ENCODE measurements around the gene PRKAR1B. TPM values are rescaled to one million over a fixed set of nuclear protein-coding genes. Genes with fewer than 3 reads are reported as not detected.

Gene PRKAR1B
- total RNA-seq, 1 experiment from 2014 or later: 14.1 TPM

DNA sequence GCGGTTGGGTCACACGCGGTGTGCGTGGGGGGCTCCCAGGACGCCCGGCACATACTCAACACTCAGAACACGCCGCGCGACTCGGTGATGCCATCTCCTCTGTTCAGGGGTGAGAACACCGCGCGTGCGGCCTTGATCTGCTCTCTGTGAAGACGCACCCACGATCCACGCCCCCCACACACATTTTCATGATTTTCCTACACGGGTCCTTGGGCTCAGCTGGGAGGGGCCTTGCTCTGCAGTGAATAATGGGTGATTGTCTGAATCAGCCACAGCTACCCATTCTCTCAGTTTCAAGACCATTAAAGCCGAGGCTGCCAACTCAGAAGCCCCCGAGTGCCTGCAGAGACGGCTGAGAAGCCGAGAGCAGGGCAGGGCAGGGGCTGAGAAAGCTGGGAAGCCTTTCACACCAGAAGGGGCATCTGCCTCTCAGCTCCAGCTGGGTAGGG lies 153.1 kb downstream of the PRKAR1B start:
- ChIA-PET CTCF (no interaction called here), POLR2A (no interaction called here)

More for the DNA sequence above, 153.1 kb downstream of the PRKAR1B start:
- DNase-seq (ENCODE audit: low read depth, low spot score): no peak
- RAD21 ChIA-PET (ENCODE audit: low non-redundant PET in 1 of 2, low total read pairs in 2 of 2, uncharacterized antibody in 2 of 2, unreplicated experiment in 2 of 2): no interaction called here
- no TSS peak for BruUV-seq (replicated peaks)
- H3K27ac ChIP-seq (ENCODE audit: low read depth, low read length): no peak overlapping the region
- no peaks in the 10 kb centered on the region for H3K9me2 ChIP-seq (ENCODE audit: insufficient read depth)
- no peaks in the 10 kb centered on the region for H3K9me3 ChIP-seq (ENCODE audit: control insufficient read depth in 1 of 2, insufficient read depth in 1 of 2, low read depth in 1 of 2, low read length in 2 of 2)
- TF ChIP-seq, protein P1, sequence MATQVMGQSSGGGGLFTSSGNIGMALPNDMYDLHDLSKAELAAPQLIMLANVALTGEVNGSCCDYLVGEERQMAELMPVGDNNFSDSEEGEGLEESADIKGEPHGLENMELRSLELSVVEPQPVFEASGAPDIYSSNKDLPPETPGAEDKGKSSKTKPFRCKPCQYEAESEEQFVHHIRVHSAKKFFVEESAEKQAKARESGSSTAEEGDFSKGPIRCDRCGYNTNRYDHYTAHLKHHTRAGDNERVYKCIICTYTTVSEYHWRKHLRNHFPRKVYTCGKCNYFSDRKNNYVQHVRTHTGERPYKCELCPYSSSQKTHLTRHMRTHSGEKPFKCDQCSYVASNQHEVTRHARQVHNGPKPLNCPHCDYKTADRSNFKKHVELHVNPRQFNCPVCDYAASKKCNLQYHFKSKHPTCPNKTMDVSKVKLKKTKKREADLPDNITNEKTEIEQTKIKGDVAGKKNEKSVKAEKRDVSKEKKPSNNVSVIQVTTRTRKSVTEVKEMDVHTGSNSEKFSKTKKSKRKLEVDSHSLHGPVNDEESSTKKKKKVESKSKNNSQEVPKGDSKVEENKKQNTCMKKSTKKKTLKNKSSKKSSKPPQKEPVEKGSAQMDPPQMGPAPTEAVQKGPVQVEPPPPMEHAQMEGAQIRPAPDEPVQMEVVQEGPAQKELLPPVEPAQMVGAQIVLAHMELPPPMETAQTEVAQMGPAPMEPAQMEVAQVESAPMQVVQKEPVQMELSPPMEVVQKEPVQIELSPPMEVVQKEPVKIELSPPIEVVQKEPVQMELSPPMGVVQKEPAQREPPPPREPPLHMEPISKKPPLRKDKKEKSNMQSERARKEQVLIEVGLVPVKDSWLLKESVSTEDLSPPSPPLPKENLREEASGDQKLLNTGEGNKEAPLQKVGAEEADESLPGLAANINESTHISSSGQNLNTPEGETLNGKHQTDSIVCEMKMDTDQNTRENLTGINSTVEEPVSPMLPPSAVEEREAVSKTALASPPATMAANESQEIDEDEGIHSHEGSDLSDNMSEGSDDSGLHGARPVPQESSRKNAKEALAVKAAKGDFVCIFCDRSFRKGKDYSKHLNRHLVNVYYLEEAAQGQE (IDR thresholded peaks at IDR 0.05; ENCODE audit: low read depth): no peak
- TF ChIP-seq CBX3 (IDR thresholded peaks at IDR 0.05; ENCODE audit: low read depth): no peak
- TF ChIP-seq YY1 (IDR thresholded peaks at IDR 0.05; ENCODE audit: extremely low read depth, insufficient replicate concordance, low read depth, low read length): no peak
- no peak for TF ChIP-seq EZH2 (IDR thresholded peaks at IDR 0.05)
- no peak for TF ChIP-seq CTCF (IDR thresholded peaks at IDR 0.05 in 2 of 3, conservative IDR thresholded peaks at IDR 0.05 in 1 of 3; ENCODE audit: borderline replicate concordance in 1 of 3, insufficient read depth in 1 of 3, low read depth in 2 of 3, low read length in 2 of 3)
- no peak for TF ChIP-seq SRF (IDR thresholded peaks at IDR 0.05; ENCODE audit: low read depth)
- TF ChIP-seq EGR1 (IDR thresholded peaks at IDR 0.05; ENCODE audit: low read depth): no peak
- TF ChIP-seq JUND (IDR thresholded peaks at IDR 0.05): no peak
- no peak for TF ChIP-seq CEBPB (IDR thresholded peaks at IDR 0.05; ENCODE audit: low read depth)
- TF ChIP-seq POLR2AphosphoS5 (IDR thresholded peaks at IDR 0.05; ENCODE audit: low read depth, low read length): no peak
- TF ChIP-seq ATF3 (IDR thresholded peaks at IDR 0.05): no peak
- no peak for TF ChIP-seq SIN3A (IDR thresholded peaks at IDR 0.05; ENCODE audit: low read depth)
- no peak for TF ChIP-seq RAD21 (IDR thresholded peaks at IDR 0.05; ENCODE audit: low read depth)
- TF ChIP-seq ELF1 (IDR thresholded peaks at IDR 0.05; ENCODE audit: borderline replicate concordance, low read depth): no peak
- no peak for TF ChIP-seq POLR2A (IDR thresholded peaks at IDR 0.05; ENCODE audit: borderline replicate concordance, extremely low read depth, insufficient read depth, insufficient read length)
- TF ChIP-seq TCF7L2 (IDR thresholded peaks at IDR 0.05; ENCODE audit: borderline replicate concordance, extremely low read depth, insufficient read depth, insufficient read length): no peak
- no peak for TF ChIP-seq MAX (IDR thresholded peaks at IDR 0.05)
- TF ChIP-seq SP1 (IDR thresholded peaks at IDR 0.05; ENCODE audit: low read depth): no peak
- no peak for TF ChIP-seq FOSL1 (IDR thresholded peaks at IDR 0.05; ENCODE audit: low read depth)
- H3K36me3 ChIP-seq (ENCODE audit: control insufficient read depth in 1 of 2, insufficient read depth in 2 of 2, low read length in 2 of 2): no peaks in the 10 kb centered on the region
- no peaks in the 10 kb centered on the region for H3K4me1 ChIP-seq (ENCODE audit: control insufficient read depth in 1 of 2, insufficient read depth in 2 of 2, low read length in 2 of 2)
- H3K27me3 ChIP-seq (ENCODE audit: insufficient read depth, low read length): no peaks in the 10 kb centered on the region
- H2AFZ ChIP-seq (ENCODE audit: low read depth, low read length, poor library complexity, severe bottlenecking): no peak overlapping the region
- no peaks in the 10 kb centered on the region for H4K20me1 ChIP-seq (ENCODE audit: insufficient read depth)
- no peak overlapping the region for H3K4me3 ChIP-seq (replicated peaks in 1 of 2; ENCODE audit: low read depth in 1 of 2, low read length in 2 of 2)
- no peak overlapping the region for H3K4me2 ChIP-seq (ENCODE audit: low read length)
- H3K79me2 ChIP-seq (ENCODE audit: insufficient read depth, low read length): no peaks in the 10 kb centered on the region
- ATAC-seq: no peak
- intact Hi-C loops (cut with micrococcal nuclease): no loop called here
- no peak overlapping the region for H3K9ac ChIP-seq (ENCODE audit: low read length)

Data from HCT116 (cell line).